HK-2 (cell line): ENCODE data around the gene LMBRD1.
"Not testable (repeated sequence)": the region's sequence is repeated elsewhere in the genome, so short reads cannot be mapped to it uniquely, and the experiment has no call there.

Source experiments
- DNase-seq: peaks from one replicate; pipeline ENCODE4 v3.0.0-alpha.2; 2018; ENCODE audit not compliant: unreplicated experiment

The LMBRD1 gene

GRCh38 chr6:69732640-69733039 is 64.2 kb downstream of the LMBRD1 start:
- DNase-seq: no peak

DNA sequence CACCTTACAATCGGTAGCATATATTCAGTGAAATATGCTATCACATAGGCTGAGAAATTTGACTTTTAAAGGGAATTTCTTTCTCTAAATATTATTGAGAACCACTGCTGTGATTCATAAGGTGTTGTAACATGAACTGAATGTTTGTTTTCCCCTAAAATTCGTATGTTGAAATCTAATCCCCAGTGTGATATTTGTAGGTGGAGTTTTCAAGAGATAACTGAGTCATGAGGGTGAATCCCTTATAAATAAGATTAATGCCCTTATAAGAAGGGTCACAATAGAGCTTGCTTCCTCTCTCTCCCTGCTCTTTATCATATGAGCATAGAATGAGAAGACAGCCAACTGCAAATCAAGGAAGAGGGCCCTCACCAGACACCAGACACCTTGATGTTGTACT is 64.8 kb downstream of the LMBRD1 start:
- DNase-seq: no peak

DNA sequence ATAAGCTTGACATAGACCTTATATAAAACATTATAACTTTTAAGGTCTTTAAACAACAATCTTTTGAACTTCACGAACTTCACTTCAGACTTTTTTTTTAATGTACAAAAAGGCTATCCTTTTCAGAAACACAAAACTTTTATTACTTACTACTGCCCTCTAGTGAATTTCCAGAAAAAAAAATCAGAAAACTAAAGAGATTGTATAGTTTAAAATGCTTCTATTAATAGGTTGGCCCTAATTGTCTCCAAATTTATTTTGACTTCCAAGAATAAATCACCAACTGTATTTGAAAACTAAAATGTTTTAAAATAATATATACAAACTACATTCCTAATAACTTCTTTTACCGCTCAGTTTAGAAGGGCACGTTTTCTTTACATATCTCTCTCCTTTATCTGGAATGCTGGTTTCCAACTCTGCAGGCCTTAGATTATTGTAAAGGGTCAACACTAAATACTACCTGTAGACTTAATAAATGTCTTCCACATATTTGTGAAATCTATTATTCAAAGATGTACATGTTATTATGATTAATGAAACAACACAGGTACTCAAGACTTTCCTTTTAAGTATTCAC is 66.8 kb downstream of the LMBRD1 start:
- no peak for DNase-seq

GRCh38 chr6:69722683-69723082 is 74.1 kb downstream of the LMBRD1 start:
- DNase-seq: no peak

DNA sequence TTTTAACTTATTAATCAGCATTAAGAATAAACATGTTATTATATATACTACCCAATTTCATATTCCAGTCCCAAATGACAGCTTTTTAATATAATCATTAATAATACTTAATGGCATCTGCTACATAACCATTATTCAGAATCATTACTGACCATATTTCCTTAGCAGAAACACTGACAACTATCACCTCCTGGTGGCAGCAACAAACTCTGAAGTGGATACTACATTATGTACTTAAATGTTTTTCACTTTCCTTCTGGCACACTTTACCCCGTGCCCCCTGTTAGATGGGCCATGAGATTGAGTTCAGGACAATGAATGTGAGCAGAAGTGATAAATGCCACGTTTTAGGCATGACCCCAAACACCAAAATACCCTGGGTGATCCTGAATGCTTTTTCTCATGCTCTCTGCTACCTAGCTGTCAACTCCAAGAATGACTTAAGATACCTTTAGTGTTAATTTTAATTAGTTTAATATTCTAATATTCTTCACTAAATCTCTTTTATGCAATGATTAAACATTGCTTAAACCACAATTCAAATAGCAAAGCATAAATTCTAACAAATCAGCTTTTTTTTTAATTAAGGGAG is 77.1 kb downstream of the LMBRD1 start:
- DNase-seq: peak; percentile 6

- DNase-seq: no peak
Observed at GRCh38 chr6:69706724-69707123, 90.1 kb downstream of the LMBRD1 start.

- DNase-seq: no peak
Observed at GRCh38 chr6:69705954-69706353, 90.9 kb downstream of the LMBRD1 start.

GRCh38 chr6:69704916-69705315 is 91.9 kb downstream of the LMBRD1 start:
- no peak for DNase-seq

DNA sequence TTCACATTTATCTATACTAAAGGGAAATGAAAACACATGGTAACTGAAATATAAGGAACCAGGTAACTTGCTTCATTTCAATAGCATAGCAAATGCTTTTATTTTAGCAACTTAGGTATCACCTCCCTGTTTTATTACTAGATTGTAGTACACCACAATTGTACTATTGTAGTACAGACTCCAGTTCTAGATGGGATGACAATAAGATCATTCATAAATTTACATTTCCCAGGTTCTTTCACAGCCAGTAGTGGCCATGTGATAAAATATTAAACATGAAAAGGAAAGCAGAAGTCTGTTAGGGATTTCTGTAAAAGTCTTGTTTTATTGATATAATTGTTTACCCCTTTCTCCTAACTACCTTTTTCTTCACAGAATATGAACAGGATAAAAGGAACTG is 97.2 kb downstream of the LMBRD1 start:
- DNase-seq: no peak

GRCh38 chr6:69696273-69696672 is 100.5 kb downstream of the LMBRD1 start:
- DNase-seq: no peak

DNA sequence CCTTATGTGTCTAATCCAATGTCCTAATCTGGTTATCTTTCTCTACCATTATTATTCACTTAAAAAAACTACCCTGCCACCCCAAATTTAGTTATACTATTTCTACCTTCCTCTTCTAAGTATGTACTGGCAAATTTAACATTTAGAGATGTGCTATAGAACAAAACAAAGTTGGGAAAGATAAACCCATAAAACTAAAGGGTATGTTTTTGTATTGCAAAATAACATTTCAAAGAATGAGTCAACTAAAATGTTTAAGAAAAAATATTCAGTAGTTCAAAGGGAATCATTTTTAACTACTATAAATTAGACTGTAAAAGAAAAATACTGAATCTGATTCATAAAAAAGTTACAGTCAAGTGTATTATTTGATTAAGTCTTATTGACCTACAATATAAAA is 103.0 kb downstream of the LMBRD1 start:
- no peak for DNase-seq

DNA sequence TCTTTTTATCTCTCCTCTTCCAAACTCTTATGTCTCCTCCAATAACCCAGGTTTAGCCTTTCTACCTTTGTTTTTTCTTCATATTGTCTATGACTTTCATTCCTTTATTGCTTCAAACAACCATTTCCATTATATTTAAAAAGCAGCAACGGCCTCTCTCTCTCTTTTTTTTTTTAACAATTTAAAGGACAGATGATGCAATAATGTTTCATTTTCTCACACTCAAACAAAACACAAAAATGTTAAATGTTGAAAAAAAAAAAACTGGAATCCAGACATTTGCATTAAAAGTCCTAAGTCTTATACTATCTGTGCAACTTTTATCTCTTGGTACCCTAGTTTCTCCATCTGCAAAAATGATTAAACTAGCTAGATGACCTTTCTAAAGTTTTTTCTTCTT is 105.8 kb downstream of the LMBRD1 start:
- DNase-seq: no peak

DNA sequence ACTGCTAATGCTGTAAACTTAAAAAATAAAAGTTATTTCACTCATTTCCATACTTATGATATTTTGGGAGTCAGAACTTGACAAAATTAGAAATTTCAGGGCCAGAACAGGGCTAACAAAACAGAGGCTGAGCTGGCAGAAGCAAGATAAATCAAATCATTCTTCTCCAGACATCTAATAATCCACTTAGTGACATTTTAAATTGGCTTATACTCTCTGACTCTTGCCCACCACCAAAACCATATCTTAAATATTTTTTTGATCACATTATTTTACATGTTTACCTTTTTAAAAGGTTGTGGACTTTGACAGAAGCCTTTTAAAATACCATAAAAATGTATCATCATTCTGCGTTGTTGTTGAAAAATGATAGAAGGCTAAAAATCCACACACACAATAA is 116.5 kb downstream of the LMBRD1 start:
- no peak for DNase-seq

GRCh38 chr6:69673298-69673697 is 123.5 kb downstream of the LMBRD1 start:
- DNase-seq: no peak

DNA sequence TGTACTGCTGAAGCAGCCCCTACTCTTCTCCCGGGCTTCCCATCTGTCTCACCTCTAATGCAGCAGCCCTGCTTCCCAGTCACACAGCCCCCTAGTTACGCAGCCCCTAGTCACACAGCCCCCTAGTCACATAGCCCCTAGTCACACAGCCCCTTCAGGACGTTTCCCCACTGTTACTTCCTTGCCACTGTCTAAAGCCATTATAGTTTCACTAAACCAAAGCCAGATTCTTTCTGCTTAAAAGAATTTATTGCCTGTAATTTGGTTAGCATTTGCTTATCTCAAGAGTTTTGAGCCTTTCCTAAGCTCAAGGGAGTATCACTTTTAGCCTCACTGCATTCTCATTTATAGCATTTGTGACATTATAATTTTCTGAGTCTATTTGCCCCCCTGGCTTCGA is 127.9 kb downstream of the LMBRD1 start:
- no peak for DNase-seq

GRCh38 chr6:69666779-69667178 is 130.0 kb downstream of the LMBRD1 start:
- DNase-seq: not testable (repeated sequence)

GRCh38 chr6:69665437-69665836 is 131.4 kb downstream of the LMBRD1 start:
- no peak for DNase-seq

GRCh38 chr6:69664551-69664950 is 132.3 kb downstream of the LMBRD1 start:
- DNase-seq: no peak

DNA sequence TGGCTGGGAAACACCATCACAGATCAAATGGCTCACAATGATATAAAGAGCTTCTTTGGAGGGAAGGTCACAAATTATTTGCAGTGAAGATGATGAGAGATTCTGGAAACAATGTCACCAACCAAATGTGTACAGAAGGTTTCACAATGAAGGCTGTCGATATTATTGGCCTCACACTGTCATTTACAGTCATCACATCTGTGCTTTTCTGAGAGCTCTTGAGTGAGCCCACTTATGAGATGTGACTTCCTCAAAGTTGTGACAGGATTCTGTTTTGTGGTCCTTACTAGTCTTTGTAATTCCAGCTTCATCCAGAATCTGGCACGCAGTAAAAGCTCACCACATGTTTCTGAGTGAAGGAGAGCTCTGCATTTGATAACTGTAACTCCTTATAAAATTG is 133.6 kb downstream of the LMBRD1 start:
- no peak for DNase-seq

GRCh38 chr6:69650703-69651102 is 146.1 kb downstream of the LMBRD1 start:
- no peak for DNase-seq

- no peak for DNase-seq
Observed at GRCh38 chr6:69647726-69648125, 149.1 kb downstream of the LMBRD1 start.

DNA sequence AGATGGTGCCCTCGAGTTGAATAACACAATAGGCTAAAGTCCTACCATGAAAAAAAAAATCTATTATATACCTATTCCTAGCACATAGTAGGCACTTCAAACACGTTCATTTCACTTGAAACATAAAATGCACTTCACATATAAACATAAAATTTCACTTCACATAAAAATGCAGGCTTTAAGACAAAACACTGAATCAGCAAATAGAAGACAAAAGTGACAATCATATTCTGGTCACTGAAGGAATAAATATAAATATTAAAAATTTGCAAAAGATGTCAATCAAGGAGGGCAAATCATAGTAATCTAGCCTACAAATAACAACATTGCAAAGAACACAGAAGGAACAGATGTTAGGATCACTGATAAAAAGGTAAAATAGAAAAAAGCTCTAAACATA is 153.1 kb downstream of the LMBRD1 start:
- no peak for DNase-seq

DNA sequence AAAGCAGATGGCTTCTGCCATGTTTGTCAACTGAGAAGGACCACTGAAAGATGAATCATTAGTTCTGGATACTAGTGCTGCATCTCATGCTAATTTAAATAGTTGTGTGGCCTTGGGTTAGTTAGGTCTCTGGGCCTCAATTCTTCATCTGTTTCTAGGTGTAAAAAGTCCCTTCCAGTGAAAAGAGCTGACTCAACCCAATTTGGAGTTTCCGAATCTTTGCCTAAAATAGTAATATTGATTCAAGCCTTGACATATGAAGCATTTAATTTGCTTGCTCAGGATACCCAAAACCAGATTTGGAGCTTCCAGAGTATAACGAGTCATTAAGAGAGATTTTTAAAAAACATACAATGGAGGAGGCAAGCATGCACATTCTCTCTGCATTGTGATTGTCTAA is 163.9 kb downstream of the LMBRD1 start:
- DNase-seq: no peak
